ENCODE data around the gene RAB7B. TPM values are rescaled to one million over a fixed set of nuclear protein-coding genes. Genes with fewer than 3 reads are reported as not detected.

RAB7B gene
- total RNA-seq, 1 experiment from 2014 or later, result 0.22 TPM

DNA sequence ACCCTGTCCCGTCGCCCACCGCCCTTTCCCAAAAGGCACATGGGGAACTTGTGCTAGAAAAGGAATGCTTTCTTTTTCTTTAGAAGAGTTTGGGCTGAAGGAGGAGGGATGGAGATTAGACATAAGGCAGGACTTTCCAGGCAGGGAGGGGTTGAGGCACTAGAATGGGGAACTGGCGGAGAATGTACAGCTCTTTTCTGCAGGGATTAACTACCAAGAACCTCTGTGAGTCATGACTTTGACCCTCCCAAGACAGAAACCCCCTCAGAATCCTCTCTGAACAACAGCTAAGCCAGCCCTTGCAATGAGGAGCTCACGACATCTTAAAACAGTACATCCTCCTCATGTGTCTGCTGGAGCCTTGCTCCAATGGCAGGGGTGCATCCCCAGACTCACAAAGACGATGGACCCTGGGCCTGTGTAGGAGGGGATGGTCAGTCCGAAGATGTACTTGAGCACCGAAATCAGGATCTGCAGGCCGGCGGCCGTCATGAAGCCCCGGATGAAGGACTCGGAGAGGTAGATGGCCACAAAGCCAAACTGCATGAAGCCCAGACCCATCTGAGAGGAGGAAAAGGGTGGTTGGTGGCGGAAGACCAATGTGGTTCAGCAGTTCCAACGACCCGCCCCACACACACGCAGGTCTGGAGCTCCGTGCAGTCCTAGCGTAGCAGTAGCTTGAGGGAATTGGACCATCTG lies 73.5 kb downstream of the RAB7B start:
- H3K9ac ChIP-seq (ENCODE audit: low read length), result no peak overlapping the region
- no peaks in the 10 kb centered on the region for H4K20me1 ChIP-seq (ENCODE audit: insufficient read depth)
- no peaks in the 10 kb centered on the region for H3K9me2 ChIP-seq (ENCODE audit: insufficient read depth)
- no peak overlapping the region for H2AFZ ChIP-seq (ENCODE audit: low read depth, low read length, poor library complexity, severe bottlenecking)
- ATAC-seq (no peak), DNase-seq (ENCODE audit: low read depth, low spot score) (no peak)
- RAD21 ChIA-PET (ENCODE audit: low non-redundant PET in 1 of 2, low total read pairs in 2 of 2, uncharacterized antibody in 2 of 2, unreplicated experiment in 2 of 2), result no interaction called here
- CTCF ChIA-PET, result interaction anchor here (0.9 kb wide), 1 partner anchor 48 kb away, joined by 6 read pairs; no protein-coding TSS in a partner anchor
- intact Hi-C loops (cut with micrococcal nuclease), result no loop called here
- no TSS peak for BruUV-seq (replicated peaks)
- POLR2A ChIA-PET, result no interaction called here
- H3K4me1 ChIP-seq (ENCODE audit: control insufficient read depth in 1 of 2, insufficient read depth in 2 of 2, low read length in 2 of 2), result peaks cover 0 to 12% of the 10 kb centered on the region in 2 experiments; a peak in 2 of 4 replicates
- TF ChIP-seq POLR2AphosphoS5 (IDR thresholded peaks at IDR 0.05; ENCODE audit: low read depth, low read length), result no peak
- no peak for TF ChIP-seq FOSL1 (IDR thresholded peaks at IDR 0.05; ENCODE audit: low read depth)
- no peak for TF ChIP-seq RAD21 (IDR thresholded peaks at IDR 0.05; ENCODE audit: low read depth)
- no peak for TF ChIP-seq SRF (IDR thresholded peaks at IDR 0.05; ENCODE audit: low read depth)
- TF ChIP-seq, protein P1, sequence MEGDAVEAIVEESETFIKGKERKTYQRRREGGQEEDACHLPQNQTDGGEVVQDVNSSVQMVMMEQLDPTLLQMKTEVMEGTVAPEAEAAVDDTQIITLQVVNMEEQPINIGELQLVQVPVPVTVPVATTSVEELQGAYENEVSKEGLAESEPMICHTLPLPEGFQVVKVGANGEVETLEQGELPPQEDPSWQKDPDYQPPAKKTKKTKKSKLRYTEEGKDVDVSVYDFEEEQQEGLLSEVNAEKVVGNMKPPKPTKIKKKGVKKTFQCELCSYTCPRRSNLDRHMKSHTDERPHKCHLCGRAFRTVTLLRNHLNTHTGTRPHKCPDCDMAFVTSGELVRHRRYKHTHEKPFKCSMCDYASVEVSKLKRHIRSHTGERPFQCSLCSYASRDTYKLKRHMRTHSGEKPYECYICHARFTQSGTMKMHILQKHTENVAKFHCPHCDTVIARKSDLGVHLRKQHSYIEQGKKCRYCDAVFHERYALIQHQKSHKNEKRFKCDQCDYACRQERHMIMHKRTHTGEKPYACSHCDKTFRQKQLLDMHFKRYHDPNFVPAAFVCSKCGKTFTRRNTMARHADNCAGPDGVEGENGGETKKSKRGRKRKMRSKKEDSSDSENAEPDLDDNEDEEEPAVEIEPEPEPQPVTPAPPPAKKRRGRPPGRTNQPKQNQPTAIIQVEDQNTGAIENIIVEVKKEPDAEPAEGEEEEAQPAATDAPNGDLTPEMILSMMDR (IDR thresholded peaks at IDR 0.05 in 2 of 3, conservative IDR thresholded peaks at IDR 0.05 in 1 of 3; ENCODE audit: borderline replicate concordance in 1 of 3, insufficient read depth in 1 of 3, low read depth in 2 of 3, low read length in 2 of 3), result no peak
- no peak for TF ChIP-seq EGR1 (IDR thresholded peaks at IDR 0.05; ENCODE audit: low read depth)
- TF ChIP-seq, protein P2, sequence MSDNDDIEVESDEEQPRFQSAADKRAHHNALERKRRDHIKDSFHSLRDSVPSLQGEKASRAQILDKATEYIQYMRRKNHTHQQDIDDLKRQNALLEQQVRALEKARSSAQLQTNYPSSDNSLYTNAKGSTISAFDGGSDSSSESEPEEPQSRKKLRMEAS (IDR thresholded peaks at IDR 0.05), result no peak
- no peak for TF ChIP-seq ELF1 (IDR thresholded peaks at IDR 0.05; ENCODE audit: borderline replicate concordance, low read depth)
- TF ChIP-seq, protein P3, sequence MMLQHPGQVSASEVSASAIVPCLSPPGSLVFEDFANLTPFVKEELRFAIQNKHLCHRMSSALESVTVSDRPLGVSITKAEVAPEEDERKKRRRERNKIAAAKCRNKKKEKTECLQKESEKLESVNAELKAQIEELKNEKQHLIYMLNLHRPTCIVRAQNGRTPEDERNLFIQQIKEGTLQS (IDR thresholded peaks at IDR 0.05), result no peak
- no peaks in the 10 kb centered on the region for H3K36me3 ChIP-seq (ENCODE audit: control insufficient read depth in 1 of 2, insufficient read depth in 2 of 2, low read length in 2 of 2)
- H3K9me3 ChIP-seq (ENCODE audit: control insufficient read depth in 1 of 2, insufficient read depth in 1 of 2, low read depth in 1 of 2, low read length in 2 of 2), result no peaks in the 10 kb centered on the region
- no peak overlapping the region for H3K27ac ChIP-seq (ENCODE audit: low read depth, low read length)
- 0 out of 2 replicates have a peak, but pooled peaks cover 3% of the 10 kb centered on the region for H3K27me3 ChIP-seq (ENCODE audit: insufficient read depth, low read length)
- no peaks in the 10 kb centered on the region for H3K79me2 ChIP-seq (ENCODE audit: insufficient read depth, low read length)
- H3K4me2 ChIP-seq (ENCODE audit: low read length), result no peak overlapping the region
- no peak overlapping the region for H3K4me3 ChIP-seq (replicated peaks in 1 of 2; ENCODE audit: low read depth in 1 of 2, low read length in 2 of 2)
